Skeletal muscle cell (primary cell): ENCODE data around the gene AATF.

Source experiments
- DNase-seq: peaks from one replicate; pipeline ENCODE4 v3.0.0-alpha.2; 2010; ENCODE audit warnings: low read depth
- H3K4me3 ChIP-seq: 2 replicates; pipeline ENCODE4 v1.5.1; 2011; ENCODE audit warnings: low read depth, mild to moderate bottlenecking, control low read depth, low read length, moderate library complexity

Gene AATF

GRCh38 chr17:37090941-37091340, 142.2 kb downstream of the AATF start:
- no peak overlapping the region for H3K4me3 ChIP-seq
- DNase-seq = no peak

- H3K4me3 ChIP-seq = no peak overlapping the region
- no peak for DNase-seq
Measured at GRCh38 chr17:37092071-37092470, 143.3 kb downstream of the AATF start.

GRCh38 chr17:37092701-37093100, 143.9 kb downstream of the AATF start:
- no peak for DNase-seq
- no peak overlapping the region for H3K4me3 ChIP-seq

DNA sequence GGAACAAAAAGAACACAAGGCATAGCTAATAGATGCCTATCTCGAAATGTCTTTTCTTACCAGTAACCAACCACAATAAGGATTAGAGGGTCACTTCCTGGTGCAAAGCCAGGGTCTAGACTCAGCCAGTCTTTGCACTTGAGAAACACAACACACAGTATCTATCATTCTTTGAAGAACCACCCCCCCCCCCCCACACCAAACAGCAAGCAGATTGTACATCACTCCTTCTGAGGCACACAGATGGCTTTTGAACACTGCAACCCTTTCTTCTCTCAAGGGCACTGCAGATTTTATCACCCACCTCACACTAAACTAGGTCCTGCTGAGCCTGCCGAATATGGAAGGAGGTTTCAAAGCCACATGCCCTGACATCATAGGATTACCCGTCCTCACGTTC, 145.6 kb downstream of the AATF start:
- DNase-seq = no peak

DNA sequence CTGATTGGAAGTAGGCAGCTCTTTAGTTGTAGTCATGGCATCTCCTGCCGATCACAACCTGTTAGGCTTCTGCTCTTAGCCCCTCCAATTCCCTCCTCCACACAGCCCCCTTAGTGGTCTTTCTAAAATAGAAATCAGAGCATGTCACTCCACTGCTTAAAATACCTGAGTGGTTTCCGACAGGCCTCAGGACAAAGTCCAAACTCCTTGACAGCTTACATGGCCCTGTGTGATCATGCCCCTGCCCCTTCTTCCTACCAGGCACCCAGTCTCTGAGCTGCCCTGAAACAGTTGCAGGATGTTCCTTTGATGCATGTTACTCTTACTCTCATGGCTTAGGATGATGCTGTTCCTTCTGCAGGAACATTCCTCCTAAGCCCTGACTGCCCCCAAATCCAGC, 147.3 kb downstream of the AATF start:
- DNase-seq = no peak
- no peak overlapping the region for H3K4me3 ChIP-seq

More for the DNA sequence above, 145.6 kb downstream of the AATF start:
- no peak overlapping the region for H3K4me3 ChIP-seq

DNA sequence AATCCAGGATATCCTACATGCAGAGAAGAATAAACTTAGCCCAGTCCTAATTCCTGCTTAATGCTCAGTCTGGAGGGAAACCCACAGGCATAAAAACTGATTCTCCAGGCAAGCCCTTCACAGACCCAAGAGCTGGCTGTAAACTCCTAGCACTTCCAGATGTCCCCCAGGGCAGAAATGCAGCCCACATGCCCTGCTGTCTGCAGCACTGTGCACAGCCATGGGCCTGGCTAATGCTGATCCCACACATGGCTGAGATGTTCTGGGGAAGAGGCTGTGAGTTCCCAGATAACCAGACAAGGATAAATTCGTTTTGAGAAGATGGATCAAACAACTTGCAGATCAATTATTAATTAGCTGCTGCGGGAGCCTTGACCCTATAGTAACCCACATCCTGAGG, 148.4 kb downstream of the AATF start:
- H3K4me3 ChIP-seq = no peak overlapping the region
- no peak for DNase-seq

DNA sequence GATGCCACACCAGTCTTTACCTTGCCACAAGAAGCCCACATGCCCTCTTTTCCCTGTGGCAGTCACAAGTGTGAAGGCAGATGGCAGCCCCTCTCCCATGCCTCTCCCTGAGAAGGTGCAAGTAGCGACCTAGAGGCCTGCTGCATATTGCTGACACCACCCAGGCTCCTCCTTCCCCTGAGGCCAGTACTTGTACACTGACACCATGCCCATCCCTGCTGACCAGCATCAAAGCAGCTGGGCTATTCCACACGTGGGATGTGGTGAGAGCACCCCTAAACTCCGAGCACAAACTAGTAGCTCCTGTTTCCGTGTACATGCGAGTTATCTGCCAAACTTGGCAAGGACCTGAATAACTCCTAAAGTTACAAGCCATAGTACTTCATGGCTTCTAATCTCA, 149.4 kb downstream of the AATF start:
- DNase-seq = no peak
- no peak overlapping the region for H3K4me3 ChIP-seq

GRCh38 chr17:37098910-37099664, 150.3 kb downstream of the AATF start:
- H3K4me3 ChIP-seq = no peak overlapping the region
- no peak for DNase-seq

GRCh38 chr17:37100231-37100630, 151.5 kb downstream of the AATF start:
- no peak overlapping the region for H3K4me3 ChIP-seq
- no peak for DNase-seq

- no peak for DNase-seq
- no peak overlapping the region for H3K4me3 ChIP-seq
Measured at GRCh38 chr17:37101306-37101705, 152.6 kb downstream of the AATF start.

DNA sequence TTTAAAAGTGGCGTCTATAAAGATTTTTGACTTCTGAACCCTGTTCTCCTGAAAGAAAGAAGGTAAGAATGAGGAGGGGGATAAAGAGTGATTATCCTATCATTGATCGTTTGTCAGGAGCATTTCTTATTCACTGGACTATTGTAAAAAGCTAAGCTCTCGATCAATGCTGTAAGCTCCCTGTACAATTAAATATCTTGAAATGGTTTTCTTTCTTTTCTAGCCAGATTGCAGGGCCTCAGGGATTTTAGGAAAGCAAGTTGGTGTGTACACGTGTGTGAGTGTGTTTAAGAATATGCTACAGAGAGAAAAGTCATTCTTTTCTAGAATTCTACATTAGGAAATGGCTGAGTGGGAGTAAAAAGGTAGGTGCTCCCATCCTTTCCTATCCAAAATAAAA, 154.5 kb downstream of the AATF start:
- H3K4me3 ChIP-seq = no peak overlapping the region
- no peak for DNase-seq

- no peak overlapping the region for H3K4me3 ChIP-seq
- DNase-seq = no peak
Measured at GRCh38 chr17:37106049-37106448, 157.3 kb downstream of the AATF start.
